Cardiac muscle cell (in vitro differentiated cells and primary cell): ENCODE results near the gene ABCC4. TPM values are rescaled to one million over a fixed set of nuclear protein-coding genes. Genes with fewer than 3 reads are reported as not detected.

Source experiments
- DNase-seq, 2 donors: peaks; one replicate each; pipeline versions ENCODE4 v3.0.0 to v3.0.0-alpha.2; 2010 to 2017; ENCODE audit warnings: low read depth in 1 of 2, low spot score in 1 of 2
- H3K27ac ChIP-seq: fragments of 200-600 bp; sonication (generic); 2 replicates; pipeline ENCODE4 v1.5.1; 2016
- H3K27me3 ChIP-seq: fragments of 200-600 bp; sonication (generic); 2 replicates; pipeline ENCODE4 v1.6.0; 2016; ENCODE audit warnings: control low read depth
- H3K36me3 ChIP-seq: fragments of 200-600 bp; sonication (generic); 2 replicates; pipeline ENCODE4 v1.5.1; 2016; ENCODE audit warnings: control low read depth
- H3K4me1 ChIP-seq: fragments of 200-600 bp; sonication (generic); 2 replicates; pipeline ENCODE4 v1.8.1; 2017; ENCODE audit warnings: low read depth, mild to moderate bottlenecking, mixed run types
- H3K4me3 ChIP-seq: fragments of 200-600 bp; sonication (generic); 2 replicates; pipeline ENCODE4 v1.5.1; 2016; ENCODE audit warnings: mild to moderate bottlenecking
- H3K9me3 ChIP-seq: fragments of 200-600 bp; sonication (generic); 2 replicates; pipeline ENCODE4 v1.5.1; 2017; ENCODE audit warnings: low read depth, mild to moderate bottlenecking, control low read depth
- CTCF ChIP-seq: IDR thresholded peaks from 2 replicates; pipeline ENCODE4 v1.5.1; 2012; ENCODE audit warnings: low read depth, mild to moderate bottlenecking, low read length
- polyA plus RNA-seq: library from polyadenylated mRNA; unstranded; fragments of >200 nt; fragmentation: Nextera tagmentation; extraction: Ambion mirVana; gene quantifications from 2 replicates; pipeline ENCODE4 v1.2.1, GENCODE V29; 2016
- total RNA-seq: library from RNA; depleted of rRNA; stranded (reverse); fragments of >200 nt; gene quantifications from 2 replicates; pipeline ENCODE4 v1.2.3, GENCODE V29; 2016

Gene ABCC4
- total and polyA plus RNA-seq, 2 experiments from 2014 or later: 1.6 to 5.0 TPM

GRCh38 chr13:95129004-95129403 lies 172.2 kb downstream of the ABCC4 start:
- DNase-seq: no peak
- no peak overlapping the region for H3K27ac ChIP-seq
- no peak for TF ChIP-seq CTCF
- H3K4me3 ChIP-seq: no peak overlapping the region
- no peaks in the 10 kb centered on the region for H3K4me1 ChIP-seq
- H3K36me3 ChIP-seq: no peaks in the 10 kb centered on the region
- no peaks in the 10 kb centered on the region for H3K27me3 ChIP-seq
- no peaks in the 10 kb centered on the region for H3K9me3 ChIP-seq

GRCh38 chr13:95128045-95128643 lies 173.1 kb downstream of the ABCC4 start:
- H3K4me3 ChIP-seq: no peak overlapping the region
- no peak for DNase-seq
- TF ChIP-seq CTCF: no peak
- no peaks in the 10 kb centered on the region for H3K36me3 ChIP-seq
- H3K27me3 ChIP-seq: no peaks in the 10 kb centered on the region
- H3K27ac ChIP-seq: no peak overlapping the region
- H3K9me3 ChIP-seq: no peaks in the 10 kb centered on the region
- H3K4me1 ChIP-seq: no peaks in the 10 kb centered on the region

GRCh38 chr13:95124959-95125358 lies 176.3 kb downstream of the ABCC4 start:
- TF ChIP-seq CTCF: no peak
- Histone ChIP-seq H3K9me3 (no peaks in the 10 kb centered on the region), H3K4me1 (no peaks in the 10 kb centered on the region), H3K36me3 (no peaks in the 10 kb centered on the region), H3K27me3 (no peaks in the 10 kb centered on the region), H3K27ac (no peak overlapping the region), H3K4me3 (no peak overlapping the region)
- no peak for DNase-seq

DNA sequence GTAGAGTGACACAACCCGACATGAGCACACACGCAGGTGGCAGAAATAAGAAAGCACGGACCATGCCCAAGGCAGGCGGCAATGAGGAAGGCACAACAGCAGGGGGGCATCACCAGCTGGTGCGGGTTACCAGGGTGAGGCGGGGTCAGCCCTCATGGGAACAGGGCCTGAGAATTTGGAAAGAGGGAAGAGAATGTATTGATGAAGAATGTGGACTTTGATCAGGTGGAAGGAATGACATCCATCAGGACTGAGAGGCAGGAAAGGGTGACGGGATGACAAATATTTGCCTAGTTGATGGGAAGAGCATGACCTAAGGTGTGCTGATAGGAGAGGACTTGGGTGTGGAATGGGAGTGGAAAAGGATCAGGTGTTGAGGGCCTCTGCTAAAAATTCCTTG lies 177.5 kb downstream of the ABCC4 start:
- Histone ChIP-seq H3K9me3 (no peaks in the 10 kb centered on the region), H3K27ac (no peak overlapping the region), H3K36me3 (no peaks in the 10 kb centered on the region), H3K4me1 (no peaks in the 10 kb centered on the region), H3K27me3 (no peaks in the 10 kb centered on the region), H3K4me3 (no peak overlapping the region)
- TF ChIP-seq CTCF: no peak
- DNase-seq: no peak

GRCh38 chr13:95122063-95122462 lies 179.2 kb downstream of the ABCC4 start:
- no peak for DNase-seq
- Histone ChIP-seq H3K27ac (no peak overlapping the region), H3K4me1 (no peaks in the 10 kb centered on the region), H3K4me3 (no peak overlapping the region), H3K36me3 (no peaks in the 10 kb centered on the region), H3K9me3 (no peaks in the 10 kb centered on the region), H3K27me3 (no peaks in the 10 kb centered on the region)
- no peak for TF ChIP-seq CTCF

DNA sequence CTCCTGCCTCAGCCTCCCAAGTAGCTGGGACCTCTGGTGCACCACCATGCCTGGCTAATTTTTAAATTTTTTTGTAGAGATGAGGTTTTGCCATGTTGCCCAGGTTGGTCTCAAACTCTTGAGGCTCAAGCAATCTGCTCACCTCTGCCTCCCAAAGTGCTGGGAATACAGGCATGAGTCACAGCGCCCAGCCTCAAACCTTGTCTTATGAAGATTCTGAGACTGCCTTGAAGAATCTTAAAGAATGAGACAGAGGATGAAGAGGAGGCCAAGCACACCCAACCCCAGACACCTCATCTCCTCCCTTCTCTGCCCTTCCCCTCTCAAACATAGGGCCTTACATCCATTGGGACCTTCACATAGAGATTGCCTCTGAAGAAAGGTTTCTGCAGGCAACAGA lies 179.7 kb downstream of the ABCC4 start:
- H3K9me3 ChIP-seq: no peaks in the 10 kb centered on the region
- no peaks in the 10 kb centered on the region for H3K36me3 ChIP-seq
- no peaks in the 10 kb centered on the region for H3K4me1 ChIP-seq
- no peak overlapping the region for H3K27ac ChIP-seq
- DNase-seq: no peak
- H3K27me3 ChIP-seq: no peaks in the 10 kb centered on the region
- TF ChIP-seq CTCF: no peak
- H3K4me3 ChIP-seq: no peak overlapping the region
